Breast epithelium (tissue), 3 donors: ENCODE data around the gene CNTNAP2.

Experiments
- POLR2A ChIP-seq: fragments of 450-650 bp; IDR thresholded peaks from one replicate; pipeline ENCODE4 v1.6.1; 2016; ENCODE audit warnings: antibody characterized with exemption, mild to moderate bottlenecking, moderate library complexity
- TF ChIP-seq, protein P1 (sequence below), 3 donors: fragments of 450-650 bp; IDR thresholded peaks; one replicate each; pipeline ENCODE4 v1.5.1; 2016 to 2017; ENCODE audit warnings: antibody characterized with exemption in 3 of 3, mild to moderate bottlenecking in 3 of 3, moderate library complexity in 3 of 3

GRCh38 chr7:148261996-148262688 lies 2145.5 kb downstream of the CNTNAP2 start:
- no peak for TF ChIP-seq POLR2A
- TF ChIP-seq, protein P1, sequence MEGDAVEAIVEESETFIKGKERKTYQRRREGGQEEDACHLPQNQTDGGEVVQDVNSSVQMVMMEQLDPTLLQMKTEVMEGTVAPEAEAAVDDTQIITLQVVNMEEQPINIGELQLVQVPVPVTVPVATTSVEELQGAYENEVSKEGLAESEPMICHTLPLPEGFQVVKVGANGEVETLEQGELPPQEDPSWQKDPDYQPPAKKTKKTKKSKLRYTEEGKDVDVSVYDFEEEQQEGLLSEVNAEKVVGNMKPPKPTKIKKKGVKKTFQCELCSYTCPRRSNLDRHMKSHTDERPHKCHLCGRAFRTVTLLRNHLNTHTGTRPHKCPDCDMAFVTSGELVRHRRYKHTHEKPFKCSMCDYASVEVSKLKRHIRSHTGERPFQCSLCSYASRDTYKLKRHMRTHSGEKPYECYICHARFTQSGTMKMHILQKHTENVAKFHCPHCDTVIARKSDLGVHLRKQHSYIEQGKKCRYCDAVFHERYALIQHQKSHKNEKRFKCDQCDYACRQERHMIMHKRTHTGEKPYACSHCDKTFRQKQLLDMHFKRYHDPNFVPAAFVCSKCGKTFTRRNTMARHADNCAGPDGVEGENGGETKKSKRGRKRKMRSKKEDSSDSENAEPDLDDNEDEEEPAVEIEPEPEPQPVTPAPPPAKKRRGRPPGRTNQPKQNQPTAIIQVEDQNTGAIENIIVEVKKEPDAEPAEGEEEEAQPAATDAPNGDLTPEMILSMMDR (IDR thresholded peaks at IDR 0.05) = no peak
